Hematopoietic multipotent progenitor cell treated with erythropoietin and hydrocortisone succinate and interleukin-3 and kit ligand, for 15 days (in vitro differentiated cells): ENCODE measurements around the gene TIAM2.

ENCODE experiments used
- DNase-seq: peaks from one replicate; pipeline ENCODE4 v3.0.0-alpha.2; 2015; ENCODE audit warnings: low spot score

Gene TIAM2

GRCh38 chr6:155024391-155025027 is 29.4 kb downstream of the TIAM2 start:
- no peak for DNase-seq

GRCh38 chr6:155026022-155026705 is 31.0 kb downstream of the TIAM2 start:
- no peak for DNase-seq

GRCh38 chr6:155026706-155027045 is 31.6 kb downstream of the TIAM2 start:
- DNase-seq, result no peak

- no peak for DNase-seq
These were observed 35.1 kb downstream of the TIAM2 start for GRCh38 chr6:155030148-155030720.

- no peak for DNase-seq
These were observed 36.0 kb downstream of the TIAM2 start for GRCh38 chr6:155031091-155031490.

- DNase-seq, result no peak
These were observed 38.1 kb downstream of the TIAM2 start for GRCh38 chr6:155033021-155033791.

- no peak for DNase-seq
These were observed 41.8 kb downstream of the TIAM2 start for GRCh38 chr6:155036907-155037306.

GRCh38 chr6:155038104-155038503 is 43.0 kb downstream of the TIAM2 start:
- DNase-seq, result no peak

GRCh38 chr6:155038527-155038926 is 43.4 kb downstream of the TIAM2 start:
- DNase-seq, result no peak

GRCh38 chr6:155039618-155040017 is 44.5 kb downstream of the TIAM2 start:
- DNase-seq, result no peak

GRCh38 chr6:155040154-155040553 is 45.0 kb downstream of the TIAM2 start:
- DNase-seq, result no peak

GRCh38 chr6:155040901-155041650 is 46.0 kb downstream of the TIAM2 start:
- no peak for DNase-seq

- DNase-seq, result no peak
These were observed 46.7 kb downstream of the TIAM2 start for GRCh38 chr6:155041741-155042279.

- no peak for DNase-seq
These were observed 47.9 kb downstream of the TIAM2 start for GRCh38 chr6:155042983-155043382.

GRCh38 chr6:155045561-155046404 is 50.7 kb downstream of the TIAM2 start:
- DNase-seq, result no peak

GRCh38 chr6:155047523-155047922 is 52.4 kb downstream of the TIAM2 start:
- DNase-seq, result no peak

- no peak for DNase-seq
These were observed 55.2 kb downstream of the TIAM2 start for GRCh38 chr6:155050311-155050710.

- no peak for DNase-seq
These were observed 59.6 kb downstream of the TIAM2 start for GRCh38 chr6:155054491-155055250.

GRCh38 chr6:155055729-155056128 is 60.6 kb downstream of the TIAM2 start:
- DNase-seq, result no peak

GRCh38 chr6:155056756-155057155 is 61.6 kb downstream of the TIAM2 start:
- no peak for DNase-seq
